Activated naive CD4-positive, alpha-beta T cell treated with Interleukin-2 at 50 U/mL for 16 hours (primary cell): ENCODE results near the gene COQ9.
"Not testable (repeated sequence)": the region's sequence is repeated elsewhere in the genome, so short reads cannot be mapped to it uniquely, and the experiment has no call there.

ENCODE experiments used
- DNase-seq: peaks from one replicate; pipeline ENCODE4 v3.0.0-alpha.2; 2020

The COQ9 gene

GRCh38 chr16:57427824-57428223 lies 19.5 kb upstream of the COQ9 start:
- DNase-seq, result no peak

- DNase-seq, result no peak
These were observed 16.3 kb upstream of the COQ9 start for GRCh38 chr16:57430955-57431354.

- no peak for DNase-seq
These were observed 14.8 kb upstream of the COQ9 start for GRCh38 chr16:57432505-57432904.

- no peak for DNase-seq
These were observed 14.3 kb upstream of the COQ9 start for GRCh38 chr16:57432989-57433388.

GRCh38 chr16:57434003-57434402 lies 13.3 kb upstream of the COQ9 start:
- DNase-seq, result no peak

GRCh38 chr16:57435838-57436237 lies 11.4 kb upstream of the COQ9 start:
- DNase-seq, result no peak

GRCh38 chr16:57439947-57440346 lies 7.3 kb upstream of the COQ9 start:
- DNase-seq, result not testable (repeated sequence)

- DNase-seq, result not testable (repeated sequence)
These were observed 6.7 kb upstream of the COQ9 start for GRCh38 chr16:57440551-57440950.

- no peak for DNase-seq
These were observed 2.6 kb upstream of the COQ9 start for GRCh38 chr16:57444711-57445110.

GRCh38 chr16:57445510-57445909 lies 1.8 kb upstream of the COQ9 start:
- no peak for DNase-seq

- DNase-seq, result peak; percentile 12
These were observed 621 bp upstream of the COQ9 start for GRCh38 chr16:57446531-57447185.

- DNase-seq, result no peak
These were observed 4.7 kb downstream of the COQ9 start for GRCh38 chr16:57452021-57452420.

GRCh38 chr16:57462209-57462977 lies 15.1 kb downstream of the COQ9 start, which contains the start of gene POLR2C:
POLR2C (plus strand) TSS chr16:57462679; CDS start chr16:57462725, 46 bp downstream.
- peak; percentile 94 for DNase-seq

- DNase-seq, result no peak
These were observed 15.7 kb downstream of the COQ9 start for GRCh38 chr16:57462978-57463362.

- no peak for DNase-seq
These were observed 17.2 kb downstream of the COQ9 start for GRCh38 chr16:57464523-57464922.

- DNase-seq, result no peak
These were observed 21.1 kb downstream of the COQ9 start for GRCh38 chr16:57468346-57468745.

GRCh38 chr16:57469046-57469445 lies 21.8 kb downstream of the COQ9 start:
- DNase-seq, result no peak

- no peak for DNase-seq
These were observed 22.7 kb downstream of the COQ9 start for GRCh38 chr16:57469917-57470470.

GRCh38 chr16:57470711-57471110 lies 23.4 kb downstream of the COQ9 start:
- no peak for DNase-seq

- no peak for DNase-seq
These were observed 23.9 kb downstream of the COQ9 start for GRCh38 chr16:57471209-57471608.

- DNase-seq, result no peak
These were observed 24.8 kb downstream of the COQ9 start for GRCh38 chr16:57471852-57472664.

- DNase-seq, result no peak
These were observed 25.4 kb downstream of the COQ9 start for GRCh38 chr16:57472665-57473060.

- DNase-seq, result no peak
These were observed 26.0 kb downstream of the COQ9 start for GRCh38 chr16:57473176-57473840.
